ENCODE results near the gene AMHR2. TPM values are rescaled to one million over a fixed set of nuclear protein-coding genes. Genes with fewer than 3 reads are reported as not detected.

The AMHR2 gene
- total and polyA plus RNA-seq, 9 of the 15 experiments (the other 6 are each of a cell fraction or from before 2014, with no cell fraction given), result 8.9 to 49.7 (median 19.3) TPM

GRCh38 chr12:53441040-53441833 is 17.6 kb downstream of the AMHR2 start, which contains the start of gene PRR13 (continued):
- TF ChIP-seq CEBPZ (IDR thresholded peaks at IDR 0.05; ENCODE audit: borderline replicate concordance, low read depth, low read length) (no peak), PRDM10 (IDR thresholded peaks at IDR 0.05; ENCODE audit: partially characterized antibody) (peak; percentile 61), ZNF124 (CRISPR knock-in tag; IDR thresholded peaks at IDR 0.05) (no peak), BRCA1 (IDR thresholded peaks at IDR 0.05) (no peak), BRCA1 (CRISPR knock-in tag; IDR thresholded peaks at IDR 0.05) (no peak), LEF1 (IDR thresholded peaks at IDR 0.05) (peak; percentile 43; the same call in 1 of the 2 replicates), ATF7 (IDR thresholded peaks at IDR 0.05) (peak; percentile 66), GABPB1 (CRISPR knock-in tag; IDR thresholded peaks at IDR 0.05) (peak; percentile 42; the same call in 1 of the 2 replicates), CCNT2 (IDR thresholded peaks at IDR 0.05; ENCODE audit: borderline replicate concordance, extremely low read depth, insufficient read length, low read depth, low read length) (no peak), HMGN3 (IDR thresholded peaks at IDR 0.05; ENCODE audit: borderline replicate concordance, extremely low read depth, insufficient read length, low read depth, low read length) (no peak), MCM5 (IDR thresholded peaks at IDR 0.05; ENCODE audit: low read depth) (no peak), NFRKB (IDR thresholded peaks at IDR 0.05; ENCODE audit: low read depth) (peak; percentile 98), KDM5B (IDR thresholded peaks at IDR 0.05; ENCODE audit: insufficient replicate concordance, low read depth, low read length) (peak; percentile 77), SRSF7 (optimal IDR thresholded peaks at IDR 0.05; ENCODE audit: low read depth, low read length) (no peak), BACH1 (tag; IDR thresholded peaks at IDR 0.05) (peak; percentile 25; the same call in 1 of the 2 replicates), KHSRP (IDR thresholded peaks at IDR 0.05) (no peak), MEF2D (tag; conservative IDR thresholded peaks at IDR 0.05; ENCODE audit: low read depth) (0 out of 2 replicates have a peak, but pooled peaks have one; percentile 34), CREB1 (IDR thresholded peaks at IDR 0.05) (no peak), CREB1 (CRISPR knock-in tag; IDR thresholded peaks at IDR 0.05) (no peak), EP300 (IDR thresholded peaks at IDR 0.05; ENCODE audit: low read length) (peak; percentile 33), ZNF695 (CRISPR knock-in tag; IDR thresholded peaks at IDR 0.05) (no peak), PHTF2 (CRISPR knock-in tag; IDR thresholded peaks at IDR 0.05) (peak; percentile 53; the same call in 1 of the 2 replicates), HNRNPLL (IDR thresholded peaks at IDR 0.05; ENCODE audit: low read depth, low read length, poor library complexity, severe bottlenecking) (peak; percentile 84)

All from K562 (cell line).